B cell (primary cell): Measurements from ENCODE around the gene MYO9B.

ENCODE experiments used
- EZH2 ChIP-seq: IDR thresholded peaks from 2 replicates; pipeline ENCODE4 v1.6.1; 2012; ENCODE audit warnings: borderline replicate concordance, low read depth, mild to moderate bottlenecking, moderate library complexity, low read length; ENCODE audit not compliant: insufficient read depth, poor library complexity, severe bottlenecking
- TF ChIP-seq, protein P1 (sequence below): fragments of 200-600 bp; IDR thresholded peaks from one replicate; pipeline ENCODE4 v1.8.0; 2022; ENCODE audit warnings: antibody characterized with exemption, mild to moderate bottlenecking

DNA sequence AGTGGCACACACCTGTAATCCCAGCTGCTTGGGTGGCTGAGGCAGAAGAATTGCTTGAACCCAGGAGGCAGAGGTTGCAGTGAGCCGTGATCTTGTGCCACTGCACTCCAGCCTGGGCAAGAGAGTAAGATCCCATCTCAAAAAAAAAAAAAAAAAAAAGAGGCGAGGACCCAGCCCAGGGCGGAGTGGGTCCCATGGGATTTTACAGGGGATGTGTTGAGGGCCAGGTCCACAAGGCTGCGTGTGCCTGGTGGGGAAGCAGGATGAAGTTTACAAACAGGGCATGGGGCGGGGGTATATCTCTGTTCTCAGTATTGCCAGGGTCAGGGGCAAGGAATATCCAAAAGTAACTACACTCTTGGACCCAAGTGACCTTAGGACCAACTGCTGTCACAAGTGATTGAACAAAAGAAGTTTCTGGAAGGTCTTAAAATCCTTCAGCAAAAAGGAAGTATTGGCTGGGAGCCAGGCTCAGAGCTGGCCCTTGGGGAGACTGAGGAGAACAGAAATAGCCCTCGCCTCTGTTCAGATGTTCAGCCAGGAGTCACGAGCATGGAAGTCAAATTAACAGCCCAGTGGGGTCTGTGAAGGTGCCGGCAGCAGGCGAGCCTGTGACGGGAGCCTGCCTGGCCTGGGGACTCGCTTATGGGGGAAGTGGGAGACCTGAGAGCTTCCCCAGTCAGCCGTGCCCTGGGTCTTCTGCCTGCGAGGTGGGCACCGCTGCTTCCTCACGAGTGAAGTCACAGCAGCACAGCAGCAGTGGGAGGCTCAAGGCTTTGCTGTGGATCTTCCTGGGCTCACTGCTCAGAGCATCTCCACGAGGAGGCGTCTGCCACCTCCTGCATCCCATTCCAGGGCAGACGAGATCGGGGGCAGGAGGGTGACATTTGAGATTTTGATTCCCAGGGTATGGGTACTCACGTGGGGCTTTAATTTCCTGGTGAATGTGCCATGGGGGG, 6.4 kb downstream of the MYO9B start:
- TF ChIP-seq, protein P1, sequence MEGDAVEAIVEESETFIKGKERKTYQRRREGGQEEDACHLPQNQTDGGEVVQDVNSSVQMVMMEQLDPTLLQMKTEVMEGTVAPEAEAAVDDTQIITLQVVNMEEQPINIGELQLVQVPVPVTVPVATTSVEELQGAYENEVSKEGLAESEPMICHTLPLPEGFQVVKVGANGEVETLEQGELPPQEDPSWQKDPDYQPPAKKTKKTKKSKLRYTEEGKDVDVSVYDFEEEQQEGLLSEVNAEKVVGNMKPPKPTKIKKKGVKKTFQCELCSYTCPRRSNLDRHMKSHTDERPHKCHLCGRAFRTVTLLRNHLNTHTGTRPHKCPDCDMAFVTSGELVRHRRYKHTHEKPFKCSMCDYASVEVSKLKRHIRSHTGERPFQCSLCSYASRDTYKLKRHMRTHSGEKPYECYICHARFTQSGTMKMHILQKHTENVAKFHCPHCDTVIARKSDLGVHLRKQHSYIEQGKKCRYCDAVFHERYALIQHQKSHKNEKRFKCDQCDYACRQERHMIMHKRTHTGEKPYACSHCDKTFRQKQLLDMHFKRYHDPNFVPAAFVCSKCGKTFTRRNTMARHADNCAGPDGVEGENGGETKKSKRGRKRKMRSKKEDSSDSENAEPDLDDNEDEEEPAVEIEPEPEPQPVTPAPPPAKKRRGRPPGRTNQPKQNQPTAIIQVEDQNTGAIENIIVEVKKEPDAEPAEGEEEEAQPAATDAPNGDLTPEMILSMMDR: no peak
- TF ChIP-seq EZH2: no peak
